HuH-7.5 (cell line): ENCODE measurements around the gene APBA3.

Experiments used
- DNase-seq: peaks from one replicate; pipeline ENCODE4 v3.0.0; 2011; ENCODE audit warnings: low spot score

The APBA3 gene

GRCh38 chr19:3761382-3762129 is at the start of gene APBA3:
Gene APBA3 (minus strand): TSS chr19:3761692. CDS start chr19:3760264, 1,428 bp downstream.
- peak; percentile 93 for DNase-seq

GRCh38 chr19:3810708-3811355 is 49.3 kb upstream of the APBA3 start:
- DNase-seq: no peak

GRCh38 chr19:3809881-3810707 is 48.6 kb upstream of the APBA3 start:
- no peak for DNase-seq

- DNase-seq: no peak
Observed at GRCh38 chr19:3808420-3809143, 47.1 kb upstream of the APBA3 start.

- DNase-seq: no peak
Observed at GRCh38 chr19:3807574-3808354, 46.3 kb upstream of the APBA3 start.

GRCh38 chr19:3807131-3807480 is 45.6 kb upstream of the APBA3 start:
- DNase-seq: no peak

- no peak for DNase-seq
Observed at GRCh38 chr19:3805859-3806258, 44.4 kb upstream of the APBA3 start.

- no peak for DNase-seq
Observed at GRCh38 chr19:3804429-3804828, 42.9 kb upstream of the APBA3 start.

- DNase-seq: no peak
Observed at GRCh38 chr19:3803986-3804385, 42.5 kb upstream of the APBA3 start.

GRCh38 chr19:3803114-3803888 is 41.8 kb upstream of the APBA3 start:
- no peak for DNase-seq

GRCh38 chr19:3801412-3802096 is 40.1 kb upstream of the APBA3 start:
- DNase-seq: no peak

- DNase-seq: no peak
Observed at GRCh38 chr19:3800996-3801395, 39.5 kb upstream of the APBA3 start.

- DNase-seq: no peak
Observed at GRCh38 chr19:3798137-3798536, 36.6 kb upstream of the APBA3 start.

- no peak for DNase-seq
Observed at GRCh38 chr19:3796358-3796757, 34.9 kb upstream of the APBA3 start.

GRCh38 chr19:3793799-3794198 is 32.3 kb upstream of the APBA3 start:
- no peak for DNase-seq

- DNase-seq: no peak
Observed at GRCh38 chr19:3792114-3792513, 30.6 kb upstream of the APBA3 start.

GRCh38 chr19:3790941-3791340 is 29.4 kb upstream of the APBA3 start:
- no peak for DNase-seq

- no peak for DNase-seq
Observed at GRCh38 chr19:3790209-3790734, 28.8 kb upstream of the APBA3 start.

GRCh38 chr19:3788996-3789778 is 27.7 kb upstream of the APBA3 start:
- no peak for DNase-seq
